Fibroblast of the aortic adventitia (primary cell): ENCODE measurements around the gene SLK. TPM values are rescaled to one million over a fixed set of nuclear protein-coding genes. Genes with fewer than 3 reads are reported as not detected.

Source experiments
- DNase-seq: peaks from one replicate; pipeline ENCODE4 v3.0.0-alpha.2; 2010; ENCODE audit warnings: low read depth
- H3K4me3 ChIP-seq: 2 replicates; pipeline ENCODE4 v1.5.1; 2011; ENCODE audit warnings: low read depth, mild to moderate bottlenecking, control low read depth, low read length, moderate library complexity
- CTCF ChIP-seq: IDR thresholded peaks from 2 replicates; pipeline ENCODE4 v1.5.1; 2011; ENCODE audit warnings: mild to moderate bottlenecking, low read length, control low read depth, inconsistent platforms; ENCODE audit not compliant: insufficient read depth
- total RNA-seq: library from RNA; depleted of rRNA; stranded (reverse); fragments of >200 nt; gene quantifications from 2 replicates; pipeline ENCODE4 v1.2.3, GENCODE V29; 2012; ENCODE audit warnings: low replicate concordance

SLK gene
- total RNA-seq, 1 donor: 81.3 TPM

- peak; percentile 94 for TF ChIP-seq CTCF
- peak; percentile 88 for DNase-seq
These were observed 78.5 kb downstream of the SLK start for GRCh38 chr10:104045151-104046089.

GRCh38 chr10:104046651-104047050, 79.7 kb downstream of the SLK start:
- no peak for DNase-seq

More at GRCh38 chr10:104045151-104046089, 78.5 kb downstream of the SLK start:
- no peak overlapping the region for H3K4me3 ChIP-seq

GRCh38 chr10:104049504-104050250, 82.7 kb downstream of the SLK start:
- peak; percentile 84 for DNase-seq
- no peak overlapping the region for H3K4me3 ChIP-seq
- no peak for TF ChIP-seq CTCF

More at GRCh38 chr10:104046651-104047050, 79.7 kb downstream of the SLK start:
- no peak overlapping the region for H3K4me3 ChIP-seq
- TF ChIP-seq CTCF: no peak

GRCh38 chr10:104052431-104052830, 85.5 kb downstream of the SLK start:
- no peak for TF ChIP-seq CTCF
- peak; percentile 56 for DNase-seq
- no peak overlapping the region for H3K4me3 ChIP-seq

- no peak for TF ChIP-seq CTCF
- H3K4me3 ChIP-seq: no peak overlapping the region
- no peak for DNase-seq
These were observed 86.3 kb downstream of the SLK start for GRCh38 chr10:104053201-104053600.

- TF ChIP-seq CTCF: no peak
- peak; percentile 70 for DNase-seq
- no peak overlapping the region for H3K4me3 ChIP-seq
These were observed 87.5 kb downstream of the SLK start for GRCh38 chr10:104054430-104054829.
